GM19043 (cell line): ENCODE measurements around the gene SGPP2.

Experiments used
- ATAC-seq: cut with Tn5 transposase; IDR thresholded peaks from one replicate; pipeline ENCODE4 v1.9.1; 2021; ENCODE audit warnings: low read depth; ENCODE audit not compliant: unreplicated experiment

Gene SGPP2

DNA sequence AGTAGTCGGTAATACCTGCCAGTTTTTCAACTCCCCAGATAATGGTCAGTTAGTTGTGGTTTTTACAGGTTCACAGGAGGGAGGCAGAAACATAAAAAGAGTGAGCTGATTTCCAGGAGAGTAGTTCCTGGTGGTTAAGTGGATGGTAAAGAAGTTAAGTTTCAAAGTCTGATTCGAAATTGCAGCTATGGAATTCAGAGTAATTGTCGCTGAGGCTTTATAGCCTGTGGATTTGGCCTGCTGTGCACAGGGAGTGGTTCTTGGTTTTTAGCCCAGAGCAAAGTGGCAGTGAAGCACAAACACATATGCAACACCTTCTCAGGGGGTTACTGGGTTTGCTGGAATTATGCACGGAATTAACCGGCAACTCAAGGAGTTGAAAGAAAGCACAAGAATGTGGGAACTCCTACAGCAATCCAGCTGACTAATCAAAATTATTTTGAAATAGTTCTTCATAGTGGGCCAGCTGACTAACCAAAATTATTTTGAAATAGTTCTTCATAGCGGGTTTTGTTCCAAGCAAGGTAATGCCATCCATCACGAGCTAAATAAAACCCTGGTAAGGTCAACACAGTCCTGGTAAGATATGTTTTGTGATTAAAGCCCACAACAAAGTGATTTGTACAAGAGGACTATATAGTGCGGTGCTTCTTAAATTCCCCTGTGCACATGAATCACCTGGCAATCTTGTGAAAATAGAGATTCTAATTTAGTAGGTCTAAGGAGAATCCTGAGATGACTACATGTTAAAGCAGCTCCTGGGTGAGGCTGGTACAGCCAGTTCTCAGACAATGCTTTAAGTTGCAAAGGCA lies 94.4 kb downstream of the SGPP2 start:
- no peak for ATAC-seq

DNA sequence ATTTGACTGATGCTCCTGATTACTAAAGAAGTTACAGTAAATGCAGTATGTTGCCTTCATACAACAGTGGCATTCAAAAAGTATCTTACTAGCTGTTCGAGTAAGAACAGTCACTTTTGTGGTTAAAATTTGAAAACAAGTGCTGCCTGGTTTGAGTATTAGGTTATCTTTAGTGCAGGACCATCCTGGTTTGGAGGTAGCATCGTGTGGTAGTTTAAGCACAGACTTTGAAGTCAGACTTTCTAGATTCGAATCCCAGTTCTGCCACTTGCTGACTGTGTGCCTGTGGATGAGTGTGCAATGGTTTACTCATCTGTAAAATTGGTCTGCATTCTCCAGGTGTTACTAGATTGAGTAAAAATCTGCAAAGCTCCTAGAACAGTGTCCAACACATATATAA lies 96.8 kb downstream of the SGPP2 start:
- peak; percentile 58 for ATAC-seq

DNA sequence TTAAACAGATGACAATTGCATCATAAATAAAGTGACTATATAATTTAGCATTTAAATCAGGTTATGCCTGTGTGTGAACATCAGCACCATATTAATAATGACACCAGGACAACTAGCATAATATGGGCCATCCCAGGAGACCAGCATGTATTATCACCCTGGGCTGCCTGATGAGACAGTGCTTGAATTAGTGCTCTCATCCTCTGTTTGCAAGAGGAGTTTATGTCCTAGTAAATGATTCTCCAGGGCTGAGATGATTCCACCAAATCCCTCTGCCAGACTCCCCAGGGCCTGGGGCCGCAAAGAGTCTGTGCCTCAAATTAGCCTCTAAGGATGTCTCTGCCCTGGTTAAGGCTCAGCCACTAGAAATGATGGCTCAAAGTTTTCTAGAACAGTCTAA lies 97.7 kb downstream of the SGPP2 start:
- no peak for ATAC-seq

DNA sequence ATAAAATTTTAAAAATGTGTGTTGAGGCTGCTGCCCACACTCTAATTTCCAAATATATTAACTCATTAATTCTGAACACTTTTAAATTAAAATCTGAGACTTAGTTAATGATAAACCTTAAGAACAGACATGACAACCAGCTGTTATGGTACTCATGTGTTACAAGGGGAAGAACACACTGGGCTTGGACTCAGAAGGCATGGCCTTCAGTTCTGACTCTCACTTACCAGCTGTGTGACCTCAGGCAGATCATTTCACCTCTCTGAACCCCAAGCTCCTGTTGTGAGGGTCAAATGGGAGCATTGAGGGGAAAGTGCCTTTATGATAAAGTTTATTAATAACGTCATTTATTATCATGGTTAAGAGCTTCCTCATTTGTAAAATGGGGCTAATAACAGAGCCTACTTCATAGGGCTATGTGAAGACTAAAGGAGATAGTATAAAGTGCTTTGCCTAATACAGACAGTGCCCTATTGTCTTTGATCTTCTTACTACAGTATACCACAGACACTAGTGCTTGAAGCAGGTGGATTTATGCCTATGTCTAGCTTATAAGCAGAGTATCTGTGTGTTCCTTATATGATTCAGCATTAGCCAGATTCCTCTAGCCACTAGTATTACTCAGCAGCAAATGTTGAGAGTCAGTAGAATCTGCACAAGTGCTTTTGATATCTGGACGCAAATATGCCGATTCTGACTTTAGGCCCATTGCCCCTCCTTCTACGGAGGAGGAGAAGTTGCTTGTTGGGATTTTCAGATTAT lies 99.6 kb downstream of the SGPP2 start:
- peak; percentile 52 for ATAC-seq

DNA sequence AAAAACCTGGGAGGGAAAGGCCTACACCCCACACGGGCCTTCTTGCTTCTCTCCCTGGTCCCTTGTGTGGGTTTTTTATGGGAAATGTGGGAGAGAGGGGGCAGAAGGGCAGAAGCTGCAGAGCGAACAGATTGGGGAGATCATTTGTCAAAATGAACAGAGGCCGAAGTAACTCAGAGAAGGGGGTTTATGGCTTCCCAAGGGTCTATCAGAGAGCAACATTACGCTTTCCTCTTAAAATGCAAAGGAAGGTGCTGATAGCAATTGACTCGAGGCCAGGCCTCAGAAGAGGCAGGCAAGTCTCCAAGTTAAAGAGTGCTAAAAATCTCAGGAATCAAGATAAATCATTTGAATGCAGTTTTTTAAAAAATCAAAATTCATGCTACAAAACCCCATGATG lies 101.5 kb downstream of the SGPP2 start:
- no peak for ATAC-seq

DNA sequence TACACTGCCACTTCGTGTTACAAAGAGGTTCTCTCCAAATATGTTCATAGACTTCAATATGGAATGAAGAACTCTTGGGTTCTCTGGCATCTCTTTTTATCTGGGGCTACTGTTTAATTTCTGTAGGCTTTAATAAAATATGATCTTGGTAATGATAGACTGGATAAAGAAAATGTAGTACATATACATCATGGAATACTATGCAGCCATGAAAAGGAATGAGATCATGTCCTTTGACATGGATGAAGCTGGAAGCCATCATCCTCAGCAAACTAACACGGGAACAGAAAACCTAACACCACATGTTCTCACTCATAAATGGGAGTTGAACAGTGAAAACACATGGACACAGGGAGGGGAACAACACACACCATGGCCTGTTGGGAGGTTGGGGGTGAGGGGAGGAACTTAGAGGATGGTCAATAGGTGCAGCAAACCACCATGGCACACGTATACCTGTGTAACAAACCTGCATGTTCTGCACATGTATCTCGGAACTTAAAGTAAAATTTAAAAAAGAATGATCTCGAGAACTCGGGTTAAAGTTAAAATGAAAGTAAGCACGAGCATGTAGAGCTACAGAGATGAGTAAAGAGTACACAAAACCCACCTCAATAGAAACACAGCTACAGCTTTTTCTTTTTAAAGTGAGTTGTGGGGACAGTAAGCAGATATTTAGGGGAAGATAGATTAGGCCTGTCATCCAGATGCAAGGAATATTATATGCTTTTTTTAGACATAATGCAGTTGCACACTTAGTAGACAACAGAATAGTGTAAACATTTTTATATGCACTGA lies 102.3 kb downstream of the SGPP2 start:
- ATAC-seq, result no peak

DNA sequence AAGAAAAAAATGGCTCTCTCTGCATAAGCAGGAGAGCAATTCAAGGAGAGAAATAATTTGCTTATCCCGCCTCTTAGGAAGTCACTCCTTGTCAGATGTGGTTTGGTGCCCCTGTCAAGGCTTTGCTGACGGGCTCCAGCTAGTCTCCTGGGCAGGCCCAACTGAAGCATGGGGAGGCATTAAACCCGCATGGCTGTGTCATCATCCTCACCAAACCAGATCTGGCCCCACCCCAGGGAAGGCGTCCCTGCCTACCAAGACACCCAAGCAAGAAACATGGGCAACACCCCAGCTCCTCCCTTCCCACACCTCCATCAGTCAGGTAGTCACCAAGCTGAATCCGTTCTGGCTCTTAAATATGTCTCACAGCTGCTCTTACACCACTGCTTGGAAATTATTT lies 108.0 kb downstream of the SGPP2 start:
- ATAC-seq, result no peak

DNA sequence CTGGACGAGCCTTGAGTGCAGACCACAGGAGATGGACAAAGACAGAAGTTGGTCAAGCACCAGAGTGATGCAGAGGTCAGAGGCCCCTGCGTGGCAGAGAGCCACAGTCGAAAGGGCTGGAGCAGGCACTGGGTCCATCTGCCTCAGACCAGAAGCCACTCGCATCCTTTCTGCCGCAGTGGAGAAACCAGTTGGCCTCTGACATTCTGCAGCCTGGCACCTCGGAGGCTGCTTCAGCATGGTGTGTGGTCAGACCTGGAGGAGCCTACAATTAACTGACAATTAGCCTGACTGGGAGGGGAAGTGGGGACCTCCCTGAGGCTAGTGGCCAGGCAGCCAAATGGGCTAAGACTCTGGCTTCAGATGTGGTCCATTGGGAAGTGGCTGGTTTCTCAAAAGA lies 111.1 kb downstream of the SGPP2 start:
- ATAC-seq, result no peak

DNA sequence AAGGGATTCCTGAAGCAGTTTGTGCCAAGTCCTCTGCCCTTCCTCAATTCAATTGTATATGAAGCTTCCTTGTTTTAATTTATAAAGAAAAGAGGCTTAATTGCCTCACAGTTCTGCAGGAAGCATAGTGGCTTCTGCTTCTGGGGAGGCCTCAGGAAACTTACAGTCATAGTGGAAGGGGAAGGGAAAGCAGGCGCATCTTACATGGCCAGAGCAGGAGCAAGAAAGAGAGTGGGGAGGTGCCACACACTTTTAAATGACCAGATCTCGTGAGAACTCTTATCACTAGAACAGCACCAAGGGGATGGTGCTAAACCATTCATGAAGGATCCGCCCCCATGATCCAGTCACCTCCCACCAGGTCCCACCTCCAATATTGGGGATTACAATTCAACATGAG lies 114.2 kb downstream of the SGPP2 start:
- ATAC-seq, result no peak

DNA sequence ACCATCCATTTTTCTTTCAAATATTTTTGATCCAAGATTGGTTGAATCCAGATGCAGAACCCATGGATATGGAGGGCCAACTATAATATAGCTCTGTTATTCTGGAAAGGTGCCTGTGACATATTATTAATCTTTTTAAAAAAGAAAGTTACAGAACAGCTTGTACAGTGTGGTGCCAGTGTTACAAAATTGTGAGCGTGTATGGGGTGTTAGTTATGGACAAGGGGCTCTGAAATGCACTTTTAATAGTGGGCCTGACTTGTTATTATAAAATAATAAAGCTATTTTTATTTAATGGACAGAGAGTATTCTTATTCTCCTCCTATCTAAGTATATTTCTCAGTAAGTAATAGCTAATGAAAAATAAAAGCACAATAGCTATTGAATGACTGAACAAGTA lies 120.3 kb downstream of the SGPP2 start:
- no peak for ATAC-seq

DNA sequence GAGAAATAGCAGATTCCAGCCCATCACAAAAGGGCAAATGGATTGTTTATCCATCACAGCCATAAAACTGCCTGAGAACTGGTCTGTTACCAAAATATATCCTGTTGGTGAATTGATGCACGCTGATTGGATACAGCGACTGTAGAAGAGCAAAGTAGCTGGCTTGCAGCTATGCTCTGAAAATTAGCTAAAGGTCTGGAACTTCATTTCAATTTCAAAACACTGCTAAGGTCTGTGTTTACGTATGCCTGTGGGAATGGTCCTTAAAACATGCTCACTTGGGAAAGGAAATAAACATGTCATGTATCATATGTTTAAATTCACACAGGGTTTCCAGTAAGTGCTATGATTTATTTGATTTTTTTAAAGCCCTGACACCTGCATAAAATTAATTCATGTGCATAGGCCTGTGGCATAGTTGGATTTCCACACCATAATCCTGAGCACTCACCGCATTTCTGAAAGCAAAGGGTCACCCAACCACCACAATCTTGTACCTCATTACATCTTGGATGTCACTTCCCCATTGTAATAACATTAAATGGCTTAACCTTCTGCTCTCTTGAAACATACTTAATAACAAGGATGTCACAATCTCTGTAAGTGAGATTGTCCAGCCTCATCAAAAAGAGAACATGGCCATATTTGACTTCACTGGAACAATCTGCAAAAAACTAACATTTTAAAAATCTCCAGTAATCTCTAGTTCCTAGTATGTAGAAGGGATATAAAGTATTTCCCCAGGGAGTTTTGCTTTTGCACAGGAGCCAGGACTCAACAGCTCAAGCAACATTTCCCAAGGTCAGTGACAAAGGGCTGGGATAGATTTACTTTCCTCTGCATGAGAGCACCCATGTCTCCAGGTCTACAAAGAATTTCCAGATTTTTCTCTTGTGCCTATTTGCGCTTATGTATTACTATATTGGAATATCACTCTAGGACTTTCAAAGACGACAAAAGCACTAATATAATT lies 121.8 kb downstream of the SGPP2 start:
- ATAC-seq, result no peak

DNA sequence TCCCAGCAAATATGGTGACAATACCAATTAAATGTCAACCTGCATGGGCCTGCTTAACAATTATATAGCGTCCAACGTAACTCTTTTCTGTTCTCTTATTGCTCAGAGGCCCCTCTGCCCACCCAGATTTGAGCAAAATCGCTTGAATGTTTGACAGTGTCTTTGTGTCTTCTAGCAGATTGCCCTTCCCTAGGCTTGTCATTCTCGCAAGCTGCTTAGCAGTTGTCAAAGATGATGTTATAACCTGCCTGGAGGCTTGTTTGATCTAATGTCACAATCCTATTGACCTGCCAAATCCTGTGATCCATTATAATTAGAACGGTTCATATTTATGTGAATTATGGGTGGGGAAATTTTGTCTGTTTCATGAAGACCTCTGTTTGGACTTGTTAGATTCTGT lies 122.7 kb downstream of the SGPP2 start:
- ATAC-seq, result no peak

DNA sequence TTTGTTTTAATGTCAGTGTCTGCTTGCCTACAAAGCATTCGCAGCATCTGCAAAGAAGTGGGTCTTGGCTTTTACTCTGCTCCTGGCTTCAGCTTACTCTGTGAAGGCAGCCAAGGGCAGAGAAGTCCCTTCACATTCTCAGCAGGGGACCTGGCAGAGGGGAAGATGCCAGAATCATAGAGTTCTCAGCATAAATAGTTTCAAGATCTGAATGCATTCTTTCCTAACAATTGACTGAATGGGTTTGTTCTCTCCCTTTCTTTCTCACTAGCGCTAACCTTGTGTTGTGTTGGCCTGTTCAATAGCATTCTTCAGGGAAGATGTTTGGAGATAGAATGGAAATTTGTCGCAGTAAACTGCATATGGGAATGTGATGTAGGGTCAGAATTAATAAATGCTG lies 124.6 kb downstream of the SGPP2 start:
- no peak for ATAC-seq

DNA sequence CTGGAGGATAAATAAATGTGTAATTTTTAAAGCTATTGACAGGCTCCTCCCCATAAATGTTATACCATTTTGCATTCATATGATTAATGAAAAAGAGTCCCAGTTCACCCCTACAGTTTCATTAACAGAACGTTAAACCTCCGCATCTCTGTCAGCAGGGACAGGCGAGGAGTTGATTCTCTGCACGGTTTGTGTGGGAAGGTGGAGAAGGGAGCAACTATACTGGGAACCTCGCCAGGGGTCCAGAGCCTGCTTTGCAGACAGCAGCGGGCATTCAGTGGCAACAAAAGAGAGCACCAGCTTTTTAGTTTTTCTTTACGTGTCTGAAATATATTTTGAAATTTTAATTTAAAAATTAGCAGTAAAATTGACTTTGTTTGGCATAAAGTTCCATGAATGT lies 130.2 kb downstream of the SGPP2 start:
- ATAC-seq, result no peak

DNA sequence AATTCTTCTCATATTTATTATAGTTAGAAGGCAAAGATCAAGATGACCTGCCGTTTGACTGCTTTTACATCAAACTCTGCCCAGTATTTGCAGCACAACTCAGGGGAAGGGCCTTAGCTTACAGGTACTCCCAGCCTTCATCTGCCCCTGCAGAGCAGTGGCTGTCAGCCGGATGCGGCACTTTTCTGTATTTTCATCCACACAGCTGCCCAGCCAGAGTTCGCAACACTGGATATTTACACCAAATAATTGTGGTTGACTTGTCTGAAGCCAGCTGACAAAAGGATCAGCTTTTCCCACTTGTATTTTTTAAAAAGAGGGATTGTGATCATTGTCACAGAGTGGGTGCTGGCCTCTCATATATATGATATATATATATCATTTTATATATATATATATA lies 136.8 kb downstream of the SGPP2 start:
- no peak for ATAC-seq

DNA sequence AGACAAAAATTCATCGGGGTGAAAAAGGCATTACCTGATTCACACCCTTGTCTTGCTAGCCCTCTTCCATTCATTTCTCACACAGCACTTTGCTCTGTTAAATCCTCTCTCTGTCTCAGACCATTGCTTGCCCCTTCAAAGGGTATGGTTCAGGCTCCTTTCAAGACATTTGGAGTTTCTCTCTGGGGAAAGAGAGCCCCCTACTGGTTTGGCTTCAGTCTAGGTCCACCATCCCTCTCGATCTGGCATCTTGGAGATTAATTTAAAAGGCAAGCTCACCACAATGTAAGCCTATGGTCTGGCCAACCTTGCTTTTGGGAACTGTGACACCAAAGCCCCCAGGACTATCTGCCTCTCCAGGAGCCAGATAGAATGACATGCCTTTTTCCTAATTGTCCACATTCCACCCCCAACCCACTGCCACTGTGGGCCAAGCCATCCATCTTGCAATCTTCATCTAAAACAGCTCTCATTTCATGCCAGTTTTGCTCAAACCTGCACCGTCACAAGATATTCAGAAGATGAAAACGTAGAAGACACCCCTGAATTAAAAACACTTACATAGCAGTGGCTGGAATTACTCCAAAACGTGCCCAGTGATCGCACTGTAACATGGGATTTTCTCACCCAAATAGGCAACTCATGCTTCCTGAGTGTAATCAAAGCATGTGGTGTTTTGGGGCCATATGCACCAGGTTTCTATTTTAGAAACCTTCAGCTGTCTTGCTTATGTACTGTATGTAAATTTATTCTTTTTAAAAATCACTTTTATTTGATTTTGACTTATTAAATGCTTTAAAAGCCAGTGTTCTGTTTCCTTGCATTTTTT lies 137.7 kb downstream of the SGPP2 start:
- peak; percentile 86 for ATAC-seq

DNA sequence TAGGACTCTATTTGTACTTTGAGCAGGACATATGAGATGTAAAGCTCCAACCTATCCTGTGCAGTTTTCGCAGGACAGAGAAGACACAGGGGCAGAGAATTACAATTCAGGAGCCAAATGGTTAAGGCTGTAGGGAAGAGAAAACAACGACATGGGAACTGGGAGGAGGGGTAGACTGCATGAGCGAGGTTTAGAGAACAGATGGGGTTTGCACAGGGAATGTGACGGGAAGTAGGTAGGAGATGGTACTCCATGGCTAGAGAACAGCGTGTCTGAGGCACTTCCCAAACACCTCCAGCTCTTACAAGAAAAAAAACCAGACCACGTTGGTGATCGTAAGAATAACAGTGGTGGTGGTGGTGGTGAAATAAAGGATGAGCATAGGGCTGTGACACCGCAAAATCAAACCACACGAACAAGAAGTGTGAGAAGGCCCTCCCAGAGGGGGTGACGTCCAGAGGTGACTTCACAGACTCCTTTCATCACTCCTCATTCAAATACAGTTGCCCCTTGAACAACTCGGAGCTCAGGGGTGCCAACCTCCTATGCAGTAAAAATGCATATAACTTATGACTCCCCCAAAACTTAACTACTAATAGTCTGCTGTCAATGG lies 138.9 kb downstream of the SGPP2 start:
- no peak for ATAC-seq

DNA sequence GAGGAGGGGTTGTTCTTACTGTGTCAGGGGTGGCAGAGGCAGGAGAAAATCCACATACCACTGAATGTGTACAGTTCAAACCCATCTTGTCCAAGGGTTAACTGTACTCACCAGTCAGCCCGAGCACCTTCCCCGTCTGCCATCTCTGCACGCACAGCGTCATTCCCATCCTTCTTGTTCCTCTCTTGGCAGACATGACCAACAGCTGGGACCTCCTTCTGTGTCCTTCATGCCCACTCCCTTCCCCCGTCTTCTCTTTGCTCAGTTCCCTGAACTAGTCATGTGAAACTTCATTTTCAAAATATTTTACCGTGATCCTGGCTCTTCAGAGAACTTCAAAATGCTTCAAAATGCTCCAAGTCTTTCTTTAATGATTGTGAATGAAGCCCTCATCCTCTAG lies 139.6 kb downstream of the SGPP2 start:
- ATAC-seq, result no peak

DNA sequence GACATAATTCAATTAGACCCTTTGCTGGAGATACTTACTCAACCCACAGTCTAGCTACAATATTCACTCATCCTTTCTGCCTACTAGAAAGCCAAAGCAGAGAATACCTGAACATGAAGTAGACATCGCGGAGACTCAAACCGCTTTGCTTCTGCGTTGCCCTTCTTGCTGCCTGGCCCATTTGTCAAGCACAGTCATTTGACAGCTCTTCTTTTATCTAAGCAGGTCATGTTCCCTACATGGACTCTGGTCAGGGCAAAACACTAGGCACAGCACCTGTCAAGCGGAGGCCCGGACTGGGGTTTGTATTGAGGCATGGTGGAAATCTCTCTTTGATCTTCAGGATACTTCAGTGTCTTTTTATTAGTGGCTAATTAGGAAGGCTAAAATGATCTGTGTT lies 141.9 kb downstream of the SGPP2 start:
- no peak for ATAC-seq
